RWPE1 (cell line): ENCODE data around the gene CRTAC1.

Experiments used
- CTCF ChIA-PET: fragments of 350-600 bp; sonication (Branson Sonifier 250); formaldehyde crosslinking; extraction: SDS; loops from one replicate; lab custom pipeline; 2021; lab: Yijun Ruan, JAX
- POLR2A ChIA-PET: fragments of 400-600 bp; formaldehyde crosslinking; extraction: SDS; loops from one replicate; lab custom pipeline; 2020; ENCODE audit warnings: antibody characterized with exemption; ENCODE audit not compliant: low non-redundant PET; lab: Yijun Ruan, JAX
- DNase-seq: peaks from one replicate; pipeline ENCODE4 v3.0.0; 2012; ENCODE audit warnings: low spot score
- H3K27ac ChIP-seq: fragments of 450-650 bp; 2 replicates; pipeline ENCODE4 v1.5.1; 2017
- CTCF ChIP-seq: fragments of 450-650 bp; conservative IDR thresholded peaks from 2 replicates; pipeline ENCODE4 v1.5.1; 2017; ENCODE audit warnings: low read depth, mild to moderate bottlenecking

CRTAC1 gene

GRCh38 chr10:97898429-97898828 lies 132.0 kb downstream of the CRTAC1 start:
- TF ChIP-seq CTCF = no peak
- POLR2A ChIA-PET = no interaction called here
- no peak overlapping the region for H3K27ac ChIP-seq
- CTCF ChIA-PET = interaction anchor here (0.7 kb wide), 1 partner anchor 16 kb away, joined by 3 read pairs; no protein-coding TSS in a partner anchor
- DNase-seq = no peak

DNA sequence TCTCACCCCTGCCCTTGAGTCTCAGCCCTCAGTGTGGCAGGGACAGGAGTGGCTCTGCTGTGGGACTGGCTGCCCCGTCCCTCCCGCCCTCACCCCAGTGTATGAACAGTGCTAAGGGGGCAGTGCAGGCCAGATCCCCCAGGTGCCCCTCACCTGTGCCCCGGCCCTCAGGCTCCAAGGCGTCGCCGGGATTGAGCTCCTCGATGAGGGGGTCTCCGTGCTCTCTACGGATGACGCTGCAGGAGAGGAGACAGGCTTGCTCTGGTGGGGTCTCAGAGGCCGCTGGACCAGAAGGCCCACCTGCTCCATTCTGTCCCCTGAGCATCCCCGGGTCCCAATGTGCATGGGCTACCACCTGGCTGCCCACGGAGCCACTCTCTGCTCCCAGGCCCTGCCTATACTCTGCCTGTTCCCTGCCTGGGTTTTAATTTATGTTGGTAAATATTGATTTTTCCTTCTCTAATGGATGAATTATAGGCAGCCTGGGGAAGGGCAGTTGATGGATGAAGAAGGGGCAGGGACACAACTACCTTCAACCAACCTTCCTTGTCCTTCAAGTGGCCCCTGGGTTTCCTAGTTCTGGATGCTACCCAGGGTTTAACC lies 133.6 kb downstream of the CRTAC1 start:
- no peak for TF ChIP-seq CTCF
- POLR2A ChIA-PET = no interaction called here
- no peak overlapping the region for H3K27ac ChIP-seq
- no peak for DNase-seq
- CTCF ChIA-PET = interaction anchor here (0.5 to 1.6 kb wide), 3 partner anchors 18 to 1702 kb away, joined by 4 to 6 read pairs (median 5); no protein-coding TSS in a partner anchor

- no peak for TF ChIP-seq CTCF
- ChIA-PET POLR2A (no interaction called here), CTCF (interaction anchor here (0.7 kb wide), 1 partner anchor 1703 kb away, joined by 5 read pairs; no protein-coding TSS in a partner anchor)
- no peak for DNase-seq
- H3K27ac ChIP-seq = no peak overlapping the region
Observed at GRCh38 chr10:97895915-97896314, 134.5 kb downstream of the CRTAC1 start.

- CTCF ChIA-PET = no interaction called here
- POLR2A ChIA-PET = no interaction called here
- no peak for DNase-seq
- no peak overlapping the region for H3K27ac ChIP-seq
- no peak for TF ChIP-seq CTCF
Observed at GRCh38 chr10:97895084-97895483, 135.3 kb downstream of the CRTAC1 start.

GRCh38 chr10:97894092-97894491 lies 136.3 kb downstream of the CRTAC1 start:
- ChIA-PET POLR2A (no interaction called here), CTCF (interaction anchor here (0.7 kb wide), 1 partner anchor 1491 kb away, joined by 3 read pairs; no protein-coding TSS in a partner anchor)
- no peak overlapping the region for H3K27ac ChIP-seq
- TF ChIP-seq CTCF = no peak
- DNase-seq = no peak

GRCh38 chr10:97892939-97893338 lies 137.5 kb downstream of the CRTAC1 start:
- no peak for TF ChIP-seq CTCF
- POLR2A ChIA-PET = no interaction called here
- no peak overlapping the region for H3K27ac ChIP-seq
- CTCF ChIA-PET = interaction anchor here (0.7 kb wide), 1 partner anchor 23 kb away, joined by 3 read pairs; no protein-coding TSS in a partner anchor
- no peak for DNase-seq
